A549 (cell line): ENCODE data around the gene TBX1.

ENCODE experiments used
- CEBPB ChIP-seq, 2 experiments: fragments of >200 bp in 1 of 2; sonication (Bioruptor Twin) in 1 of 2; formaldehyde crosslinking in 1 of 2; IDR thresholded peaks; 2 replicates each; pipeline ENCODE4 v1.6.1; 2012 to 2016
- CTCF ChIP-seq: fragments of >200 bp; sonication (Bioruptor Twin); formaldehyde crosslinking; IDR thresholded peaks from 3 replicates; pipeline ENCODE4 v1.5.1; 2016
- GATA3 ChIP-seq: IDR thresholded peaks from 2 replicates; pipeline ENCODE4 v1.6.1; 2012; ENCODE audit warnings: borderline replicate concordance
- MAX ChIP-seq: IDR thresholded peaks from 2 replicates; pipeline ENCODE4 v1.6.1; 2012
- POLR2A ChIP-seq: IDR thresholded peaks from 2 replicates; pipeline ENCODE4 v1.6.1; 2012; ENCODE audit warnings: mild to moderate bottlenecking, low read length
- RAD21 ChIP-seq, 2 experiments: fragments of >200 bp in 1 of 2; sonication (Bioruptor Twin) in 1 of 2; formaldehyde crosslinking in 1 of 2; IDR thresholded peaks in 1 of 2; conservative IDR thresholded peaks in 1 of 2; 2 replicates in 1 of 2; 3 replicates in 1 of 2; pipeline ENCODE4 v1.6.1; 2012 to 2018; ENCODE audit warnings: inconsistent platforms in 1 of 2
- RCOR1 ChIP-seq: fragments of 150-350 bp; IDR thresholded peaks from 2 replicates; pipeline ENCODE4 v1.6.1; 2014; ENCODE audit warnings: antibody characterized with exemption, low read length, low read depth

- no peak for TF ChIP-seq CEBPB (IDR thresholded peaks at IDR 0.05)
- no peak for TF ChIP-seq RCOR1
- no peak for TF ChIP-seq CTCF
- TF ChIP-seq MAX: no peak
- TF ChIP-seq POLR2A: no peak
- TF ChIP-seq GATA3: no peak
- no peak for TF ChIP-seq RAD21 (conservative IDR thresholded peaks at IDR 0.05 in 1 of 2, IDR thresholded peaks at IDR 0.05 in 1 of 2)
Observed at GRCh38 chr22:19721330-19722177, 39.0 kb upstream of the TBX1 start.
